GM19438 (cell line): Measurements from ENCODE around the gene ZNF670.
"Not testable (repeated sequence)": the region's sequence is repeated elsewhere in the genome, so short reads cannot be mapped to it uniquely, and the experiment has no call there.

Source experiments
- ATAC-seq: cut with Tn5 transposase; IDR thresholded peaks from one replicate; pipeline ENCODE4 v1.9.1; 2021; ENCODE audit warnings: low read depth; ENCODE audit not compliant: unreplicated experiment

The ZNF670 gene

GRCh38 chr1:247047702-247048101 is 30.9 kb downstream of the ZNF670 start:
- ATAC-seq = no peak

GRCh38 chr1:247047260-247047659 is 31.4 kb downstream of the ZNF670 start:
- ATAC-seq = no peak

- ATAC-seq = no peak
These were observed 35.2 kb downstream of the ZNF670 start for GRCh38 chr1:247043406-247043805.

- no peak for ATAC-seq
These were observed 40.9 kb downstream of the ZNF670 start for GRCh38 chr1:247037511-247038320.

- not testable (repeated sequence) for ATAC-seq
These were observed 46.3 kb downstream of the ZNF670 start for GRCh38 chr1:247032306-247032705.
